Astrocyte of the spinal cord (primary cell): ENCODE measurements around the gene RAB3GAP1.
"Not testable (repeated sequence)": the region's sequence is repeated elsewhere in the genome, so short reads cannot be mapped to it uniquely, and the experiment has no call there.

ENCODE experiments used
- DNase-seq: peaks from one replicate; pipeline ENCODE4 v3.0.0; 2011; ENCODE audit warnings: low read depth, low spot score
- H3K4me3 ChIP-seq: 2 replicates; pipeline ENCODE4 v1.5.1; 2011; ENCODE audit warnings: low read depth, mild to moderate bottlenecking, low read length, moderate library complexity
- in situ Hi-C: cut with HindIII; loops from 2 replicates; pipeline ENCODE4 v1.10.0; 2017; ENCODE audit warnings: low sequenced_read_pairs
- TF ChIP-seq, protein P1 (sequence below): IDR thresholded peaks from 2 replicates; pipeline ENCODE4 v1.5.1; 2012; ENCODE audit warnings: low read depth, mild to moderate bottlenecking, low read length, inconsistent platforms

RAB3GAP1 gene

DNA sequence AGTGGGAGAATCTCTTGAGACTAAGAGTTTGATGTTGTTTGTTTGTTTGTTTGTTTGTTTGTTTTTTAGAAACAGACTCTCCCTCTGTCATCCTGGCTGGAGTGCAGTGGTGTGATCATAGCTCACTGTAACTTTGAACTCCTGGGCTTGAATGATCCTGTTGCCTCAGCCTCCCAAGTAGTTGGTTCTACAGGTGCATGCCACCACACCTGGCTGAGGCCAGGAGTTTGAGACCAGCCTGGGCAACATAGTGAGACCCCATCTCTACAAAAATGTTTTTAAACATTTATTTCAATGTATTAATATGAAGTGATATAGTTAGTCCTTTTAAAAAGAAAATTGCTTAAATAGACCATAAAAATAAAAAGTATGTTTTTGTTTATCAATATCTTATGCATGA, 40.5 kb upstream of the RAB3GAP1 start:
- TF ChIP-seq, protein P1, sequence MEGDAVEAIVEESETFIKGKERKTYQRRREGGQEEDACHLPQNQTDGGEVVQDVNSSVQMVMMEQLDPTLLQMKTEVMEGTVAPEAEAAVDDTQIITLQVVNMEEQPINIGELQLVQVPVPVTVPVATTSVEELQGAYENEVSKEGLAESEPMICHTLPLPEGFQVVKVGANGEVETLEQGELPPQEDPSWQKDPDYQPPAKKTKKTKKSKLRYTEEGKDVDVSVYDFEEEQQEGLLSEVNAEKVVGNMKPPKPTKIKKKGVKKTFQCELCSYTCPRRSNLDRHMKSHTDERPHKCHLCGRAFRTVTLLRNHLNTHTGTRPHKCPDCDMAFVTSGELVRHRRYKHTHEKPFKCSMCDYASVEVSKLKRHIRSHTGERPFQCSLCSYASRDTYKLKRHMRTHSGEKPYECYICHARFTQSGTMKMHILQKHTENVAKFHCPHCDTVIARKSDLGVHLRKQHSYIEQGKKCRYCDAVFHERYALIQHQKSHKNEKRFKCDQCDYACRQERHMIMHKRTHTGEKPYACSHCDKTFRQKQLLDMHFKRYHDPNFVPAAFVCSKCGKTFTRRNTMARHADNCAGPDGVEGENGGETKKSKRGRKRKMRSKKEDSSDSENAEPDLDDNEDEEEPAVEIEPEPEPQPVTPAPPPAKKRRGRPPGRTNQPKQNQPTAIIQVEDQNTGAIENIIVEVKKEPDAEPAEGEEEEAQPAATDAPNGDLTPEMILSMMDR, result no peak
- H3K4me3 ChIP-seq, result no peak overlapping the region
- in situ Hi-C loops, result no loop called here
- no peak for DNase-seq

DNA sequence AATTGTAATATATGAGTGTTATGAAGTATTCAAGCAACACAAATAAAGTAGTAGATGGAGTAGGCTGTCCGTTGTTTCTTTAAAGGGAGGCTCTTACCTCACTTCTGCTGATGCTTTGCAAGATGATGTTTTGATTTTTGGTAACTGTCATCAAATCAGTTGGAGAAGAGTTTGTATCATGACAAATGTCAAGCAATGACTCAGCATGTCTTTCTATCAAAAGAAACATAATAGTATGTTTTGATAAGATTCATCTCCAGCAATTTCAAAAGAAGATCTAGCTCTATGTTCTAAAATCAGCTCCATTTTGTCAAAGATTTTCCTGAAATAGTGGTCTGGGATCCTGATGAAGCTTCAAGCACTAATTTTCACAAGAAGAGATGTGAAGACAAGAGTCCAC, 30.5 kb upstream of the RAB3GAP1 start:
- in situ Hi-C loops, result no loop called here
- no peak for DNase-seq
- no peak overlapping the region for H3K4me3 ChIP-seq
- TF ChIP-seq, protein P1, result no peak

DNA sequence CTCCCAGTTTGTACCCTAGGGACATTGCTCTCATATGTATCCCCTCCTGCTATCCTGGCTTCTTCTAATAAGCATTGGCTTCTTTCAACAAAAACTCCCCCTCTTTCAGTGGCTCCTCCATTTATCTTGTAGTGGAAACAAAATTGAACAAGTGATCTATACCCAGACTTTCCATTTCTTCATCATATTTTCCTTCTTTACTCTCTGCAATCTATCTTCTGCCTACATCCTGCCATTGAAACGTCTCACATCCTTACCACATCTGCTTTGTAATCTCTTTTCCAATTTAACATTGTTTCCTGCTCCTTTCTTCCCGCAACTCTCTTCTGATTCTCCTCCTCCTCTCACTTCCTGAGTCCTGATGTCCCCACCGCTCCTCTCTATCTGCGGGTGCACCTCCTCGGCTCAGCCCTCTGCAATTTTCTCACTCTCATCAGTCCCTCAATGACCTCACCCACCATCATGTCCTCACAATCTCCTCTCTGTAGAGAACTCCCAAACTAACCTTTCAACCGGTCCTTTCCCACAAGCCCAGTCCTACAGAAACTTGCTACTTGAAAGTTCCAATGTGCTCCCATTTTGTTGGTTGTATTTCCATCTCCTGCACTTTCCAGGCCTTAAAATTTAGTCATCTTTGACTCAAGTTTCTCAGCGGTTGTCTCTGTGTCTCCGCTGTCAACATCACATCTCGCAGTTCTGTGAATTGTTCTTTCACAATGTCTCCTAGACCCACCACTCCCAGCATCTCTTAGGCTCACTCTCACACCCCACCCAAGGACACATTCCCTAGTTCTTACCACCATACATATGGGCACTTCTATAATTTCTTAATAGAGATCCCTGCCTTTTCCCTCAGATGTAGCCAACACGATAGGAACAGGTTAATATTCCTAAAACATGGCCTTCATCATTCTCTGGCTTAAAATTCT, 28.9 kb upstream of the RAB3GAP1 start:
- H3K4me3 ChIP-seq, result no peak overlapping the region
- TF ChIP-seq, protein P1, result no peak
- in situ Hi-C loops, result no loop called here
- no peak for DNase-seq

GRCh38 chr2:135023886-135024485, 28.1 kb upstream of the RAB3GAP1 start:
- no peak overlapping the region for H3K4me3 ChIP-seq
- in situ Hi-C loops, result no loop called here
- TF ChIP-seq, protein P1, result no peak
- no peak for DNase-seq

GRCh38 chr2:135029481-135030134, 22.5 kb upstream of the RAB3GAP1 start:
- no peak overlapping the region for H3K4me3 ChIP-seq
- DNase-seq, result no peak
- in situ Hi-C loops, result no loop called here
- TF ChIP-seq, protein P1, result no peak

DNA sequence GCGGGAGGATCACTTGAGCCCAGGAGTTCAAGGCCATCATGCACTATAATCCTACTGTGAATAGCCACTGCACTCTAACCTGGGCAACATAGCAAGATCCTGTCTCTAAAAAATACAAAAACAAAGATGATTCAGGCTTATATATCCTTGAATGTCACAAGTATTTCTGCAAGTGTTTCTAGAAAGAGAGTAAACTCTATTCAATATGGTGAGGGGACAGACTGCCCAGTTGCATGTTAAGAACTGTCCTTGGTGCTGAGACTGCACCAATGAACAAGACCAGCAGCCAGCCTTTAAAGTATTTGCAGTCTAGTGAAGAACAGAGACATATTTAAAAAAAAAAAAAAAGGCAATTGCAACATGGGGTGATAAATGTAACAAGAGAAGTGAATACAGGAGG, 21.3 kb upstream of the RAB3GAP1 start:
- TF ChIP-seq, protein P1, result no peak
- H3K4me3 ChIP-seq, result no peak overlapping the region
- DNase-seq, result peak; percentile 62
- in situ Hi-C loops, result no loop called here

DNA sequence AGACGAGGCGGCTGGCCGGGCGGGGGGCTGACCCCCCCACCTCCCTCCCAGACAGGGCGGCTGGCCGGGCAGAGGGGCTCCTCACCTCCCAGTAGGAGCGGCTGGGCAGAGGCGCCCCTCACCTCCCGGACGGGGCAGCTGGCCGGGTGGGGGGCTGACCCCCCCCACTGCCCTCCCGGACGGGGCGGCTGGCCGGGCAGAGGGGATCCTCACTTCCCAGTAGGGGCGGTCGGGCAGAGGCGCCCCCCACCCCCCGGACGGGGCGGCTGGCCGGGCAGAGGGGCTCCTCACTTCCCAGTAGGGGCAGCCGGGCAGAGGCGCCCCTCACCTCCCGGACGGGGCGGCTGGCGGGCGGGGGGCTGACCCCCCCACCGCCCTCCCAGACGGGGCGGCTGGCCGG, 18.9 kb upstream of the RAB3GAP1 start:
- H3K4me3 ChIP-seq, in situ Hi-C loops, DNase-seq: not testable (repeated sequence)
